Activated B cell treated with CpG ODN at 0.5 μM for 24 hours (primary cell): ENCODE results near the gene LRIG1. TPM values are rescaled to one million over a fixed set of nuclear protein-coding genes. Genes with fewer than 3 reads are reported as not detected.

Source experiments
- ATAC-seq: fragments of 200-7000 bp; cut with Tn5 transposase; one replicate; pipeline ENCODE4 v1.10.0; 2021; ENCODE audit warnings: low read depth, mild to moderate bottlenecking, moderate library complexity
- CTCF ChIA-PET: fragments of 350-600 bp; sonication (Branson Sonifier 250); formaldehyde crosslinking; loops from one replicate; lab custom pipeline; 2021; ENCODE audit warnings: antibody characterized with exemption; lab: Charles Lee
- POLR2A ChIA-PET: fragments of 350-600 bp; sonication (Branson Sonifier 250); formaldehyde crosslinking; loops from one replicate; lab custom pipeline; 2021; ENCODE audit warnings: antibody characterized with exemption; lab: Charles Lee
- DNase-seq: peaks from one replicate; pipeline ENCODE4 v3.0.0; 2022
- H3K27ac Mint-ChIP-seq: one replicate; pipeline ENCODE4 v1.8.0; 2020; ENCODE audit warnings: mixed read lengths
- H3K27me3 Mint-ChIP-seq: one replicate; pipeline ENCODE4 v1.8.0; 2021; ENCODE audit warnings: mixed read lengths
- H3K36me3 Mint-ChIP-seq: one replicate; pipeline ENCODE4 v1.8.0; 2021; ENCODE audit warnings: low read depth, mixed read lengths
- H3K4me1 Mint-ChIP-seq: one replicate; pipeline ENCODE4 v1.8.0; 2021; ENCODE audit warnings: mixed read lengths
- H3K4me3 Mint-ChIP-seq: one replicate; pipeline ENCODE4 v1.8.0; 2020; ENCODE audit warnings: mild to moderate bottlenecking, mixed read lengths
- H3K9me3 Mint-ChIP-seq: one replicate; pipeline ENCODE4 v1.8.0; 2020; ENCODE audit warnings: mixed read lengths
- CTCF ChIP-seq: fragments of 200-600 bp; IDR thresholded peaks from one replicate; pipeline ENCODE4 v1.8.0; 2022; ENCODE audit warnings: antibody characterized with exemption, mild to moderate bottlenecking
- intact Hi-C: fragments of 100-400 bp; cut with micrococcal nuclease; formaldehyde crosslinking; loops from one replicate; pipeline ENCODE4 v1.15.1; 2024
- total RNA-seq: library from RNA; stranded (reverse); gene quantifications from 2 replicates; pipeline ENCODE4 v1.2.3, GENCODE V29; 2022

The LRIG1 gene
- 9.4 and 9.7 TPM in 2 replicates for total RNA-seq

GRCh38 chr3:66500576-66501482 lies at the start of gene LRIG1:
Gene LRIG1 (minus strand): TSS chr3:66501022. CDS start chr3:66500407, 615 bp downstream.
- ChIA-PET POLR2A (interaction anchor here (1.0 to 2.8 kb wide), 2 partner anchors 31 to 93 kb away, joined by 3 to 12 read pairs; no protein-coding TSS in a partner anchor), CTCF (interaction anchor here (0.8 to 1.1 kb wide), 2 partner anchors 10 to 32 kb away, joined by 4 read pairs; no protein-coding TSS in a partner anchor)
- Mint-ChIP-seq H3K27ac (peak within 1 kb of the TSS; percentile 50), H3K4me1 (peaks cover 23% of the 10 kb centered on the region), H3K9me3 (no peaks in the 10 kb centered on the region), H3K4me3 (peak within 1 kb of the TSS; percentile 83), H3K36me3 (no peaks in the 10 kb centered on the region), H3K27me3 (peaks cover 37% of the 10 kb centered on the region)
- intact Hi-C loops, result loop anchor here (1.0 to 10.0 kb wide), 10 partner anchors 29 to 1154 kb away; partner anchors contain the start of genes KBTBD8 and SUCLG2
- TF ChIP-seq CTCF, result no peak
- DNase-seq (peak; percentile 91), ATAC-seq (peak; percentile 96)

DNA sequence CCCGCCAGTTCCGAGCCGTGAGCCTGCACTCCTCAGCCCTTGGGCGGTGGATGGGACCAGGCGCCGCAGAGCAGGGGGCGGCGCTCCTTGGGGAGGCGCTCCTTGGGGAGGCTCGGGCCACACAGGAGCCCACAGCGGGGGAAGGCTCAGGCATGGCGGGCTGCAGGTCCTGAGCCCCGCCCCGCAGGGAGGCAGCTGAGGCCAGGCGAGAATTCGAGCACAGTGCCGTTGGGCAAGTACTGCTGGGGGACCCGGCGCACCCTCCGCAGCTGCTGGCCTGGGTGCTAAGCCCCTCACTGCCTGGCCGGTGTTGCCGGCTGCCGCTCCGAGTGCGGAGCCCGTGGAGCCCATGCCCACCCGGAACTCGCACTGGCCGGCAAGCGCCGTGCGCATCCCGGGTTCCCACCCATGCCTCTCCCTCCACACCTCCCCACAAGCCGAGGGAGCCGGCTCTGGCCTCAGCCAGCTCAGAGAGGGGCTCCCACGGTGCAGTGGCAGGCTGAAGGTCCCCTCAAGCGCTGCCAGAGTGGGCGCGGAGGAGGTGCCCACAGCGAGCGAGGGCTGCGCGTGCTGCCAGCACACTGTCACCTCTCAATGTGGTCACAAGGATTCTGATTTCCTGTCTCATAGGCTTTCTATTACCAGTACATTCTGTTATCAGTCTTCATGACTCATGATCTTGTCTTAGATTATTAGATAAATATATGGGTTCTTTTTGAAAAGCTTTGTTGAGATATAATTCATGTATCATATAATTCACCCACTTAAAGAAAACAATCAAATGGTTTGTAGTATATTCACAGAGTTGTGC lies 44.0 kb upstream of the LRIG1 start:
- H3K9me3 Mint-ChIP-seq, result peaks cover 5% of the 10 kb centered on the region
- H3K4me3 Mint-ChIP-seq, result no peak overlapping the region
- CTCF ChIA-PET, result no interaction called here
- no peak for DNase-seq
- POLR2A ChIA-PET, result no interaction called here
- no peak for ATAC-seq
- intact Hi-C loops, result no loop called here
- peaks cover 3% of the 10 kb centered on the region for H3K27me3 Mint-ChIP-seq
- H3K27ac Mint-ChIP-seq, result no peak overlapping the region
- H3K4me1 Mint-ChIP-seq, result no peaks in the 10 kb centered on the region
- H3K36me3 Mint-ChIP-seq, result no peaks in the 10 kb centered on the region
- no peak for TF ChIP-seq CTCF

- H3K9me3 Mint-ChIP-seq, result peaks cover 5% of the 10 kb centered on the region
- ATAC-seq, result no peak
Observed at GRCh38 chr3:66542153-66542552, 41.3 kb upstream of the LRIG1 start.

GRCh38 chr3:66539466-66539989 lies 38.7 kb upstream of the LRIG1 start:
- H3K4me1 Mint-ChIP-seq, result no peaks in the 10 kb centered on the region
- no peak overlapping the region for H3K4me3 Mint-ChIP-seq
- ChIA-PET CTCF (no interaction called here), POLR2A (no interaction called here)
- no peaks in the 10 kb centered on the region for H3K36me3 Mint-ChIP-seq
- H3K27me3 Mint-ChIP-seq, result peaks cover 2% of the 10 kb centered on the region
- ATAC-seq (no peak), DNase-seq (no peak)
- intact Hi-C loops, result no loop called here
- no peak for TF ChIP-seq CTCF
- peaks cover 5% of the 10 kb centered on the region for H3K9me3 Mint-ChIP-seq
- H3K27ac Mint-ChIP-seq, result no peak overlapping the region

More at GRCh38 chr3:66542153-66542552, 41.3 kb upstream of the LRIG1 start:
- ChIA-PET CTCF (no interaction called here), POLR2A (no interaction called here)
- no peak for TF ChIP-seq CTCF
- no peak overlapping the region for H3K27ac Mint-ChIP-seq
- H3K4me1 Mint-ChIP-seq, result no peaks in the 10 kb centered on the region
- no peak for DNase-seq
- no peaks in the 10 kb centered on the region for H3K36me3 Mint-ChIP-seq
- H3K4me3 Mint-ChIP-seq, result no peak overlapping the region
- intact Hi-C loops, result no loop called here
- H3K27me3 Mint-ChIP-seq, result no peaks in the 10 kb centered on the region
